MCF 10A (cell line): Measurements from ENCODE around the gene IKBIP. TPM values are rescaled to one million over a fixed set of nuclear protein-coding genes. Genes with fewer than 3 reads are reported as not detected.
"Not testable (repeated sequence)": the region's sequence is repeated elsewhere in the genome, so short reads cannot be mapped to it uniquely, and the experiment has no call there.

ENCODE experiments used
- BruUV-seq: library from RNA; stranded (reverse); fragments of 400-500 nt; replicated peaks from 2 replicates; lab custom pipeline; 2021; lab: Mats Ljungman, UMichigan
- CTCF ChIA-PET: fragments of 300-600 bp; sonication (Branson Sonifier 250); formaldehyde crosslinking; extraction: SDS; loops from one replicate; lab custom pipeline; 2021; ENCODE audit warnings: antibody characterized with exemption, inconsistent platforms; lab: Yijun Ruan, JAX
- POLR2A ChIA-PET: fragments of 300-600, 350-650 bp; sonication (Branson Sonifier 250); formaldehyde crosslinking; extraction: SDS; loops from one replicate; lab custom pipeline; 2020; ENCODE audit warnings: antibody characterized with exemption, inconsistent platforms; lab: Yijun Ruan, JAX
- DNase-seq: peaks from one replicate; pipeline ENCODE4 v3.0.0-alpha.2; 2018; ENCODE audit not compliant: unreplicated experiment
- H3K27ac Mint-ChIP-seq: one replicate; pipeline ENCODE4 v1.8.0; 2022; ENCODE audit warnings: mild to moderate bottlenecking, low read depth, mixed read lengths; ENCODE audit not compliant: unreplicated experiment
- H3K27me3 Mint-ChIP-seq: one replicate; pipeline ENCODE4 v1.8.0; 2022; ENCODE audit warnings: mixed read lengths; ENCODE audit not compliant: insufficient read depth, unreplicated experiment
- H3K36me3 Mint-ChIP-seq: one replicate; pipeline ENCODE4 v1.8.0; 2022; ENCODE audit warnings: mild to moderate bottlenecking, moderate library complexity, mixed read lengths; ENCODE audit not compliant: insufficient read depth, unreplicated experiment
- H3K4me1 Mint-ChIP-seq: one replicate; pipeline ENCODE4 v1.8.0; 2022; ENCODE audit warnings: mixed read lengths; ENCODE audit not compliant: insufficient read depth, unreplicated experiment
- H3K4me3 Mint-ChIP-seq: one replicate; pipeline ENCODE4 v1.8.0; 2022; ENCODE audit warnings: mild to moderate bottlenecking, moderate library complexity, mixed read lengths; ENCODE audit not compliant: unreplicated experiment
- H3K9me3 Mint-ChIP-seq: one replicate; pipeline ENCODE4 v1.8.0; 2022; ENCODE audit warnings: mixed read lengths; ENCODE audit not compliant: unreplicated experiment
- intact Hi-C: fragments of 100-400 bp; cut with micrococcal nuclease; formaldehyde crosslinking; loops from 2 replicates; pipeline ENCODE4 v1.14.1; 2022
- total RNA-seq: library from RNA; stranded (reverse); gene quantifications from 2 replicates; pipeline ENCODE4 v1.2.3, GENCODE V29; 2022
- TF ChIP-seq, protein P1 (sequence below): fragments of 200-600 bp; IDR thresholded peaks from one replicate; pipeline ENCODE4 v1.8.0; 2022; ENCODE audit warnings: antibody characterized with exemption, mild to moderate bottlenecking; ENCODE audit not compliant: unreplicated experiment

Gene IKBIP
- total RNA-seq, 1 experiment from 2014 or later, result 43.0 TPM

DNA sequence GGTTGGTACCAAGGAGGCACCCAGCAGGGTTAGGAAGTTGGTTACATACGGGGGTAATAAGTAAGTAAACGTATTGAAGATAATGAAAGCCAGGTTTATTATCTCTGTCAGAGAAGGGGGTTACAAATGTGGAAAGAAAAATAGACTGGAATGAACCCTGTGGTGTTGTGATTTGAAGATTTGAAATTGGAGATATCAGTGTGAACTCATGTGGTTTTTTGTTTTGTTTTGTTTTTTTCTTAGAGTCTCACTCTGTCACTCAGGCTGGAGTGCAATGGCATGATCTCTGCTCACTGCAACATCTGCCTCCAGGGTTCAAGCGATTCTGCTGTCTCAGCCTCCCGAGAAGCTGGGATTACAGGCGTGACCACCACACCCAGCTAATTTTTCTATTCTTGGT is 65.2 kb downstream of the IKBIP start:
- no TSS peak for BruUV-seq
- POLR2A ChIA-PET, result interaction anchor here (1.5 to 1.9 kb wide), 2 partner anchors 14 to 16 kb away, joined by 4 to 21 read pairs; partner anchors contain the start of gene SLC25A3
- TF ChIP-seq, protein P1, sequence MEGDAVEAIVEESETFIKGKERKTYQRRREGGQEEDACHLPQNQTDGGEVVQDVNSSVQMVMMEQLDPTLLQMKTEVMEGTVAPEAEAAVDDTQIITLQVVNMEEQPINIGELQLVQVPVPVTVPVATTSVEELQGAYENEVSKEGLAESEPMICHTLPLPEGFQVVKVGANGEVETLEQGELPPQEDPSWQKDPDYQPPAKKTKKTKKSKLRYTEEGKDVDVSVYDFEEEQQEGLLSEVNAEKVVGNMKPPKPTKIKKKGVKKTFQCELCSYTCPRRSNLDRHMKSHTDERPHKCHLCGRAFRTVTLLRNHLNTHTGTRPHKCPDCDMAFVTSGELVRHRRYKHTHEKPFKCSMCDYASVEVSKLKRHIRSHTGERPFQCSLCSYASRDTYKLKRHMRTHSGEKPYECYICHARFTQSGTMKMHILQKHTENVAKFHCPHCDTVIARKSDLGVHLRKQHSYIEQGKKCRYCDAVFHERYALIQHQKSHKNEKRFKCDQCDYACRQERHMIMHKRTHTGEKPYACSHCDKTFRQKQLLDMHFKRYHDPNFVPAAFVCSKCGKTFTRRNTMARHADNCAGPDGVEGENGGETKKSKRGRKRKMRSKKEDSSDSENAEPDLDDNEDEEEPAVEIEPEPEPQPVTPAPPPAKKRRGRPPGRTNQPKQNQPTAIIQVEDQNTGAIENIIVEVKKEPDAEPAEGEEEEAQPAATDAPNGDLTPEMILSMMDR, result no peak
- DNase-seq, result no peak
- Mint-ChIP-seq H3K9me3 (no peaks in the 10 kb centered on the region), H3K27ac (no peak overlapping the region), H3K27me3 (no peaks in the 10 kb centered on the region), H3K4me3 (no peak overlapping the region), H3K36me3 (no peaks in the 10 kb centered on the region), H3K4me1 (peaks cover 9% of the 10 kb centered on the region)
- intact Hi-C loops, result no loop called here
- CTCF ChIA-PET, result interaction anchor here (0.8 to 3.3 kb wide), 2 partner anchors 12 to 59 kb away, joined by 3 to 23 read pairs; no protein-coding TSS in a partner anchor

GRCh38 chr12:98578821-98579220 is 65.8 kb downstream of the IKBIP start:
- TF ChIP-seq, protein P1, result no peak
- Mint-ChIP-seq H3K9me3 (no peaks in the 10 kb centered on the region), H3K36me3 (no peaks in the 10 kb centered on the region), H3K4me3 (no peak overlapping the region), H3K27ac (no peak overlapping the region), H3K4me1 (peaks cover 9% of the 10 kb centered on the region), H3K27me3 (no peaks in the 10 kb centered on the region)
- DNase-seq, result peak; percentile 34
- intact Hi-C loops, result no loop called here
- BruUV-seq, result no TSS peak
- CTCF ChIA-PET, result interaction anchor here (0.8 to 1.0 kb wide), 3 partner anchors 12 to 84 kb away, joined by 3 to 5 read pairs (median 3); no protein-coding TSS in a partner anchor
- POLR2A ChIA-PET, result interaction anchor here (1.5 to 1.9 kb wide), 2 partner anchors 15 to 17 kb away, joined by 4 to 21 read pairs; partner anchors contain the start of gene SLC25A3

- no TSS peak for BruUV-seq
- H3K36me3 Mint-ChIP-seq, result no peaks in the 10 kb centered on the region
- H3K4me3 Mint-ChIP-seq, result no peak overlapping the region
- no peaks in the 10 kb centered on the region for H3K9me3 Mint-ChIP-seq
- no peak for DNase-seq
- H3K27me3 Mint-ChIP-seq, result no peaks in the 10 kb centered on the region
- intact Hi-C loops, result no loop called here
- peaks cover 9% of the 10 kb centered on the region for H3K4me1 Mint-ChIP-seq
- TF ChIP-seq, protein P1, result no peak
- ChIA-PET POLR2A (interaction anchor here (1.5 to 1.9 kb wide), 2 partner anchors 15 to 17 kb away, joined by 4 to 21 read pairs; partner anchors contain the start of gene SLC25A3), CTCF (interaction anchor here (0.8 to 1.0 kb wide), 3 partner anchors 12 to 84 kb away, joined by 3 to 5 read pairs (median 3); no protein-coding TSS in a partner anchor)
- no peak overlapping the region for H3K27ac Mint-ChIP-seq
Observed at GRCh38 chr12:98578392-98578791, 66.2 kb downstream of the IKBIP start.

DNA sequence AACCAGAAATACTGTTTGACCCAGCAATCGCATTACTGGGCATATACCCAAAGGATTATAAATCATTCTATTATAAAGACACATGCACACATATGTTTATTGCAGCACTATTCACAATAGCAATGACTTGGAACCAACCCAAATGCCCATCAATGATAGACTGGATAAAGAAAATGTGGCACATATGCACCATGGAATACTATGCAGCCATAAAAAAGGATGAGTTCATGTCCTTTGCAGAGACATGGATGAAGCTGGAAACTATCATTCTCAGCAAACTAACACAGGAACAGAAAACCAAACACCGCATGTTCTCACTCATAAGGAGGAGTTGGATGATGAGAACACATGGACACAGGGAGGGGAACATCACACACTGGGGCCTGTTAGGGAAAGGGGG is 67.8 kb downstream of the IKBIP start:
- BruUV-seq, H3K27ac Mint-ChIP-seq, intact Hi-C loops, DNase-seq, H3K36me3 Mint-ChIP-seq, POLR2A ChIA-PET, H3K9me3 Mint-ChIP-seq, H3K4me3 Mint-ChIP-seq, H3K27me3 Mint-ChIP-seq, H3K4me1 Mint-ChIP-seq: not testable (repeated sequence)
- CTCF ChIA-PET, result interaction anchor here (0.6 to 1.0 kb wide), 2 partner anchors 10 to 44 kb away, joined by 3 read pairs; no protein-coding TSS in a partner anchor
